Measurements from ENCODE around the gene RPS14. TPM values are rescaled to one million over a fixed set of nuclear protein-coding genes. Genes with fewer than 3 reads are reported as not detected.

The RPS14 gene
- total and polyA plus RNA-seq, 12 donors = 984 to 4,233 (median 1,252) TPM

DNA sequence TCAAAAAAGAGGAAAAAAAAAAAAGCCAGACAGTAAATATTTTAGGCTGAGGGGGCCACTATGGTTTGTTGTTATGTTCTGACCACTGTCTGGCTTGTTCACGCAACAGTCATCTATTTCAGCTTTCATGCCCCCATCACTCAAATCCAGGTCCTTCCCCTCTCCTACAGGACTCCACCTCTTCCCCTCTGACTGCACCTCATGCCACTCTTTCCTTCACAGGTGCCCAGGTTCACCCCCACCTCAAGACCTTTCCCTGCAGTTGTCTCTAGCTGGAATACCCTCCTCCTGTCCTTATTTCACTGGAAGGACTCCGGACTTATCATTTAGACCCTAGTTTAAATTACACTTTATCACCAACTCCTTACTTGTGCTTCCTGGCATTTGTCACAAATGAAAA, 3.5 kb downstream of the RPS14 start:
- Histone ChIP-seq H3K4me1 (peaks cover 7 to 41% (median 31%) of the 10 kb centered on the region in 9 donors), H3K36me3 (peaks cover 0 to 69% (median 49%) of the 10 kb centered on the region in 9 donors), H3K27ac (no peak overlapping the region), H3K9me3 (peaks cover 0 to 5% (median 0%) of the 10 kb centered on the region in 11 donors), H3K27me3 (no peaks in the 10 kb centered on the region), H3K4me3 (no peak overlapping the region)
- ATAC-seq (no peak), DNase-seq (no peak)
- TF ChIP-seq, protein P1, sequence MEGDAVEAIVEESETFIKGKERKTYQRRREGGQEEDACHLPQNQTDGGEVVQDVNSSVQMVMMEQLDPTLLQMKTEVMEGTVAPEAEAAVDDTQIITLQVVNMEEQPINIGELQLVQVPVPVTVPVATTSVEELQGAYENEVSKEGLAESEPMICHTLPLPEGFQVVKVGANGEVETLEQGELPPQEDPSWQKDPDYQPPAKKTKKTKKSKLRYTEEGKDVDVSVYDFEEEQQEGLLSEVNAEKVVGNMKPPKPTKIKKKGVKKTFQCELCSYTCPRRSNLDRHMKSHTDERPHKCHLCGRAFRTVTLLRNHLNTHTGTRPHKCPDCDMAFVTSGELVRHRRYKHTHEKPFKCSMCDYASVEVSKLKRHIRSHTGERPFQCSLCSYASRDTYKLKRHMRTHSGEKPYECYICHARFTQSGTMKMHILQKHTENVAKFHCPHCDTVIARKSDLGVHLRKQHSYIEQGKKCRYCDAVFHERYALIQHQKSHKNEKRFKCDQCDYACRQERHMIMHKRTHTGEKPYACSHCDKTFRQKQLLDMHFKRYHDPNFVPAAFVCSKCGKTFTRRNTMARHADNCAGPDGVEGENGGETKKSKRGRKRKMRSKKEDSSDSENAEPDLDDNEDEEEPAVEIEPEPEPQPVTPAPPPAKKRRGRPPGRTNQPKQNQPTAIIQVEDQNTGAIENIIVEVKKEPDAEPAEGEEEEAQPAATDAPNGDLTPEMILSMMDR (IDR thresholded peaks at IDR 0.05) = no peak
- WGBS, 2 donors = 72 to 80% methylated on average over 2 of the region's 2 CpGs
- intact Hi-C loops (cut with DNase I) = loop anchor here in 1 of 10 donors (5.0 kb wide), 1 partner anchor 89 kb away; the partner anchor contains the start of gene TCOF1

DNA sequence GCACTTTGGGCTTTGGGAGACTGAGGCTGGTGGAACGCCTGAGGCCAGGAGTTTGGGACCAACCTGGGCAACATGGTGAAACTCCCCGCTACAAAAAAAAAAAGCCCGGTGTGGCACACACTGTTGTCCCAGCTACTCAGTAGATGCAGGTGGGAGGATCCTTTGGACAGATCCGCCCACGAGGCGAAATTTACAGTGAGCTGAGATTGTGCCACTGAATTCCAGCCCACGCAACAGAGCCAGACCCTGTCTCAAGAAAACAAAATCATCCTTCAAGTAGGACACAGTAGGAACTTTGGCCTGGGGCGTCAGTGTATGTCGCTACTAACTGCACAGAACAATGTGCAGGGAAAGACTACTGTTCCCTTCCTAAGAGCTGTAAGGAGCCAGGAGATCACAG, 4.8 kb downstream of the RPS14 start:
- Histone ChIP-seq H3K4me3 (no peak overlapping the region), H3K27me3 (no peaks in the 10 kb centered on the region), H3K36me3 (peaks cover 0 to 73% (median 49%) of the 10 kb centered on the region in 9 donors), H3K27ac (no peak overlapping the region), H3K4me1 (peaks cover 7 to 40% (median 31%) of the 10 kb centered on the region in 9 donors), H3K9me3 (no peaks in the 10 kb centered on the region)
- WGBS, 2 donors = 88 to 93% methylated on average over 9 of the region's 9 CpGs
- intact Hi-C loops (cut with DNase I) = loop anchor here in 1 of 10 donors (5.0 kb wide), 1 partner anchor 87 kb away; the partner anchor contains the start of gene TCOF1
- DNase-seq = no peak
- no peak for ATAC-seq
- TF ChIP-seq, protein P1 (IDR thresholded peaks at IDR 0.05) = no peak

DNA sequence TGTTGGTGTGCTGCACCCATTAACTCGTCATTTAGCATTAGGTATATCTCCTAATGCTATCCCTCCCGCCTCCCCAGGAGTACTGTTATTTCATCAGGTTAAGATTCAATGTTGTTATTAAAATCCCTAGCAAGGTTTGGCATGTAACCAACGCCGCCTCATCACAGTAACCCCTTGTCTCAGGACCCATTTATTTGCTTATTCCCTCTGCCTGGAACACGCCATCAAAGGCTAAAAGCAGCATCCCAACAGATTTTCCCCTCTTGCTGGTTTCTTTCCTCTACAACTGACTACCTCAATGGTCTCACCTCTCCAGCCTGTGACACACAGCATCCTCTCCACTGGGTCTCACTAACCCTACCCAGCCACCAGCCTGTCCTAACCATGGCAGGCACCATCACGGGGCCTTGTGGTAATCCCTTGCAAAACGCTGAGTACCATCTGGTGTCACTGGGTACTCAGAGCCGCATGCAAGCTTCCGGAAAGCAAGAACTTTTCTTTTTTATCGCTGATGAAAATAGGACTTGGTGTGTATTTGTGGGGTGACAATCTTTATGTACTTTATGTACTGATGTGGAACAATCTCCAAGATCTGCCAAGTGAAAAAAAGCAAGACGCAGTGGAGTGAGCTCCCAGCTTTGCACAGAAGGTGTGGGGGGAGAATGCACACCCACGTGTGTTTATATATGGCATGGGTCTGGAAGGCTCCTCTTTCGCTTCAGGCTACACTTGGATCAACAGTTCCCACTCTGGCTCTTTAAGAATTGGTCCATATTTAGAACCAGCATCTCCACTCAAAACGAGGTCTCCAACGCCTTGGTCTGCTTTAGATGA, 6.1 kb downstream of the RPS14 start:
- Histone ChIP-seq H3K27me3 (no peaks in the 10 kb centered on the region), H3K4me3 (no peak overlapping the region), H3K36me3 (peaks cover 0 to 73% (median 49%) of the 10 kb centered on the region in 9 donors), H3K27ac (no peak overlapping the region), H3K4me1 (peaks cover 5 to 38% (median 27%) of the 10 kb centered on the region in 9 donors), H3K9me3 (no peaks in the 10 kb centered on the region)
- WGBS, 2 donors = 78 to 81% methylated on average over 15 of the region's 15 CpGs
- ATAC-seq (no peak), DNase-seq (no peak)
- TF ChIP-seq, protein P1 (IDR thresholded peaks at IDR 0.05) = no peak
- intact Hi-C loops (cut with DNase I) = no loop called here

DNA sequence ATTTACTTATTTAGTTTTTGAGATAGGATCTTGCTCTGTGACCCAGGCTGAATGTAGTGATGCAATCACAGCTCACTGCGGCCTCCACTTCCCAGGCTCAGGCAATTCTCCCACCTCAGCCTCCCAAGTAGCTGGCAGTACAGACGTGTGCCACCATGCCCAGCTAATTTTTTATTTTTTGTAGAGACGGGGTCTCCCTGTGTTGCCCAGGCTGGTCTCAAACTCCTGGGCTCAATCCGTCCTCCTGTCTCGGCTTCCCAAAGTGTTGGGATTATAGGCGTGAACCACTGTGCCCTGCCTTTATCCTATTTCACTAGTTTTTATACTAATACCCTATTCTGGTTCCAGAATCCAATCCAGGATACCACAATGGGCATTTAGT, 6.8 kb downstream of the RPS14 start:
- peaks cover 0 to 69% (median 48%) of the 10 kb centered on the region in 9 donors for H3K36me3 ChIP-seq
- WGBS, 2 donors = 77 to 92% methylated on average over 6 of the region's 6 CpGs
- H3K27me3 ChIP-seq = no peaks in the 10 kb centered on the region
- H3K4me1 ChIP-seq = peaks cover 0 to 30% (median 20%) of the 10 kb centered on the region in 9 donors
- intact Hi-C loops (cut with DNase I) = no loop called here
- no peak overlapping the region for H3K4me3 ChIP-seq
- no peaks in the 10 kb centered on the region for H3K9me3 ChIP-seq
- TF ChIP-seq, protein P1 (IDR thresholded peaks at IDR 0.05) = no peak
- DNase-seq (no peak), ATAC-seq (no peak)
- peak overlapping the region in 7 of 10 donors; percentile 9 to 79 (median 64) for H3K27ac ChIP-seq
